Subcutaneous abdominal adipose tissue (tissue), 5 donors: ENCODE results near the gene CYP26A1.

Source experiments
- H3K27ac ChIP-seq: one replicate; pipeline ENCODE4 v1.7.0; 2013; ENCODE audit warnings: low read depth, mild to moderate bottlenecking, inconsistent platforms, low read length, moderate library complexity
- H3K27me3 ChIP-seq, 5 donors: one replicate each; pipeline ENCODE4 v1.7.0; 2013; ENCODE audit warnings: low read length in 5 of 5, inconsistent platforms in 1 of 5; ENCODE audit not compliant: control insufficient read depth in 5 of 5, insufficient read depth in 4 of 5
- H3K36me3 ChIP-seq, 5 donors: one replicate each; pipeline ENCODE4 v1.7.0; 2013; ENCODE audit warnings: low read length in 5 of 5; ENCODE audit not compliant: control insufficient read depth in 5 of 5, insufficient read depth in 5 of 5
- H3K4me1 ChIP-seq, 5 donors: one replicate each; pipeline ENCODE4 v1.7.0; 2013; ENCODE audit warnings: low read length in 5 of 5, mild to moderate bottlenecking in 3 of 5, moderate library complexity in 1 of 5; ENCODE audit not compliant: control insufficient read depth in 5 of 5, insufficient read depth in 5 of 5
- H3K4me3 ChIP-seq, 5 donors: one replicate each; pipeline ENCODE4 v1.7.0; 2013; ENCODE audit warnings: low read length in 5 of 5, low read depth in 1 of 5
- H3K9ac ChIP-seq, 5 donors: one replicate each; pipeline ENCODE4 v1.7.0; 2013; ENCODE audit warnings: low read length in 5 of 5, mild to moderate bottlenecking in 4 of 5, moderate library complexity in 3 of 5
- H3K9me3 ChIP-seq, 5 donors: one replicate each; pipeline ENCODE4 v1.7.0; 2013; ENCODE audit warnings: low read length in 5 of 5; ENCODE audit not compliant: control insufficient read depth in 5 of 5
- donor health status: healthy.
- donor health status: healthy.
- donor health status: healthy.
- donor health status: healthy.
- donor health status: healthy.

CYP26A1 gene

DNA sequence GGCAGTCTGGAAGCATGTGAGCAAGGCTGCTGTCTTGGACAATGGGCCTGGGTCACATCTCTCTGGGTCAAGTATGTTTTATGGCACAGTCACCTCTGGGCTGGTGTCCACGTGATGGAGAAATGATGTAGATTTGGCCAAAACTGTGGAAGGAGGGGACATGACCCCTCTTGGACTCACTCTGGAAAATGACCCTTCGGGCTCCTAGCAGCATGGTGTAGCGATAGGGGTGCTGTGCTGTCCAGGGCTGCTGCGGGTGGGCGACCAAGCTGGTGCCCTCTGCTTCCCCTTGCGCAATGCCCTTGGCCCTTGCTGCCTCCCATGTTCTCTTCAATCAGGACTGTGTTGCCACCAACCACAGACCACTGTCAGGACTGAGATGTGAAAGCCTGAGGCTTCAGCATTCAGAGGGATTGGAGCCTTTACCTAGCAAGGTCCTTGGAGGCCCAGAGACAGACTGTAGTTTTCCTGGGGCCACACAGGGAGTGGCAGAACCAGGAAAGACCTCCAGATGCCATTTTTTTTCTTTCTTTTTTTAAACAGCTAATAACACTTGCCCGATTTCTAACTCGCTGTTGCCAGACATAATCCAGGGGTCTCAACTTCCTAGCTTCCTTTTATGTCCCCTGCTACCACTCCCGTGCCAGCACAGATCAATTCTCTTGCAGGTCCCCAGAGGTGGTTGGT, 6.1 kb downstream of the CYP26A1 start:
- H3K27me3 ChIP-seq, result peaks cover 9 to 29% (median 13%) of the 10 kb centered on the region in 5 donors

GRCh38 chr10:93080350-93081046, 6.8 kb downstream of the CYP26A1 start:
- H3K4me3 ChIP-seq, result peak overlapping the region in 1 of 5 donors; percentile 19
- H3K4me1 ChIP-seq, result peaks cover 0 to 18% (median 8%) of the 10 kb centered on the region in 5 donors
- peaks cover 4 to 22% (median 7%) of the 10 kb centered on the region in 5 donors for H3K27me3 ChIP-seq

More for the DNA sequence above, 6.1 kb downstream of the CYP26A1 start:
- H3K9me3 ChIP-seq, result no peaks in the 10 kb centered on the region
- peaks cover 0 to 19% (median 12%) of the 10 kb centered on the region in 5 donors for H3K4me1 ChIP-seq
- no peaks in the 10 kb centered on the region for H3K36me3 ChIP-seq
- no peak overlapping the region for H3K27ac ChIP-seq
- H3K9ac ChIP-seq, result no peak overlapping the region
- H3K4me3 ChIP-seq, result peak overlapping the region in 1 of 5 donors; percentile 19

GRCh38 chr10:93081318-93081717, 7.6 kb downstream of the CYP26A1 start:
- no peaks in the 10 kb centered on the region for H3K36me3 ChIP-seq
- H3K4me3 ChIP-seq, result no peak overlapping the region
- H3K27ac ChIP-seq, result no peak overlapping the region
- peaks cover 0 to 17% (median 6%) of the 10 kb centered on the region in 5 donors for H3K27me3 ChIP-seq
- H3K9me3 ChIP-seq, result no peaks in the 10 kb centered on the region
- H3K9ac ChIP-seq, result no peak overlapping the region
- peaks cover 0 to 18% (median 8%) of the 10 kb centered on the region in 5 donors for H3K4me1 ChIP-seq

More at GRCh38 chr10:93080350-93081046, 6.8 kb downstream of the CYP26A1 start:
- Histone ChIP-seq H3K36me3 (no peaks in the 10 kb centered on the region), H3K9me3 (no peaks in the 10 kb centered on the region), H3K9ac (no peak overlapping the region), H3K27ac (no peak overlapping the region)

GRCh38 chr10:93081834-93082233, 8.1 kb downstream of the CYP26A1 start:
- Histone ChIP-seq H3K4me1 (peaks cover 0 to 18% (median 8%) of the 10 kb centered on the region in 5 donors), H3K9me3 (no peaks in the 10 kb centered on the region), H3K36me3 (no peaks in the 10 kb centered on the region), H3K27me3 (peaks cover 0 to 17% (median 6%) of the 10 kb centered on the region in 5 donors), H3K4me3 (no peak overlapping the region), H3K9ac (no peak overlapping the region), H3K27ac (no peak overlapping the region)

GRCh38 chr10:93083743-93084539, 10.2 kb downstream of the CYP26A1 start:
- Histone ChIP-seq H3K27ac (no peak overlapping the region), H3K9ac (no peak overlapping the region), H3K36me3 (no peaks in the 10 kb centered on the region), H3K9me3 (no peaks in the 10 kb centered on the region), H3K4me1 (peaks cover 0 to 14% (median 8%) of the 10 kb centered on the region in 5 donors), H3K27me3 (peaks cover 0 to 17% (median 4%) of the 10 kb centered on the region in 5 donors), H3K4me3 (no peak overlapping the region)

GRCh38 chr10:93085272-93085859, 11.7 kb downstream of the CYP26A1 start:
- H3K27ac ChIP-seq, result no peak overlapping the region
- peaks cover 0 to 2% (median 0%) of the 10 kb centered on the region in 5 donors for H3K4me1 ChIP-seq
- no peaks in the 10 kb centered on the region for H3K36me3 ChIP-seq
- no peak overlapping the region for H3K9ac ChIP-seq
- H3K4me3 ChIP-seq, result no peak overlapping the region
- H3K9me3 ChIP-seq, result no peaks in the 10 kb centered on the region
- H3K27me3 ChIP-seq, result peaks cover 0 to 11% (median 4%) of the 10 kb centered on the region in 5 donors

GRCh38 chr10:93086289-93086688, 12.6 kb downstream of the CYP26A1 start:
- Histone ChIP-seq H3K27me3 (peaks cover 0 to 4% (median 0%) of the 10 kb centered on the region in 5 donors), H3K36me3 (no peaks in the 10 kb centered on the region), H3K9ac (no peak overlapping the region), H3K4me1 (no peaks in the 10 kb centered on the region), H3K4me3 (no peak overlapping the region), H3K27ac (no peak overlapping the region), H3K9me3 (no peaks in the 10 kb centered on the region)

GRCh38 chr10:93087846-93088245, 14.2 kb downstream of the CYP26A1 start:
- H3K27me3 ChIP-seq, result no peaks in the 10 kb centered on the region
- H3K27ac ChIP-seq, result no peak overlapping the region
- H3K4me3 ChIP-seq, result no peak overlapping the region
- H3K9ac ChIP-seq, result no peak overlapping the region
- H3K36me3 ChIP-seq, result no peaks in the 10 kb centered on the region
- no peaks in the 10 kb centered on the region for H3K4me1 ChIP-seq
- no peaks in the 10 kb centered on the region for H3K9me3 ChIP-seq

- Histone ChIP-seq H3K9me3 (no peaks in the 10 kb centered on the region), H3K27me3 (no peaks in the 10 kb centered on the region), H3K4me3 (no peak overlapping the region), H3K27ac (no peak overlapping the region), H3K9ac (no peak overlapping the region), H3K36me3 (no peaks in the 10 kb centered on the region), H3K4me1 (no peaks in the 10 kb centered on the region)
Observed at GRCh38 chr10:93088466-93088865, 14.8 kb downstream of the CYP26A1 start.
